Transverse colon (tissue), 4 donors: ENCODE measurements around the gene TRIAP1.

ENCODE experiments used
- CTCF ChIP-seq, 5 experiments: fragments of 200-600 bp in 3 of 5; fragments of 450-650 bp in 2 of 5; sonication (generic) in 3 of 5; IDR thresholded peaks; 1 replicate in 2 of 5; 2 replicates in 3 of 5; pipeline ENCODE4 v1.5.1; 2016 to 2017; ENCODE audit warnings: antibody characterized with exemption in 5 of 5, inconsistent platforms in 3 of 5, mild to moderate bottlenecking in 2 of 5, moderate library complexity in 1 of 5
- EP300 ChIP-seq: sonication (generic); formaldehyde crosslinking; IDR thresholded peaks from one replicate; pipeline ENCODE4 v1.6.1; 2017; ENCODE audit warnings: antibody characterized with exemption, low read depth
- POLR2AphosphoS5 ChIP-seq, 3 donors: sonication (generic); formaldehyde crosslinking; IDR thresholded peaks; one replicate each; pipeline ENCODE4 v1.6.1; 2016; ENCODE audit warnings: antibody characterized with exemption in 3 of 3

GRCh38 chr12:120428597-120429229 lies 17.5 kb downstream of the TRIAP1 start:
- TF ChIP-seq EP300 (no peak), CTCF (IDR thresholded peaks at IDR 0.05) (no peak), POLR2AphosphoS5 (IDR thresholded peaks at IDR 0.05) (no peak)
